CD4-positive, alpha-beta T cell treated with Interleukin-17A for 4 hours (primary cell): ENCODE results near the gene IL18R1.

Source experiments
- DNase-seq: peaks from one replicate; pipeline ENCODE4 v3.0.0-alpha.2; 2020; ENCODE audit warnings: mixed read lengths

The IL18R1 gene

DNA sequence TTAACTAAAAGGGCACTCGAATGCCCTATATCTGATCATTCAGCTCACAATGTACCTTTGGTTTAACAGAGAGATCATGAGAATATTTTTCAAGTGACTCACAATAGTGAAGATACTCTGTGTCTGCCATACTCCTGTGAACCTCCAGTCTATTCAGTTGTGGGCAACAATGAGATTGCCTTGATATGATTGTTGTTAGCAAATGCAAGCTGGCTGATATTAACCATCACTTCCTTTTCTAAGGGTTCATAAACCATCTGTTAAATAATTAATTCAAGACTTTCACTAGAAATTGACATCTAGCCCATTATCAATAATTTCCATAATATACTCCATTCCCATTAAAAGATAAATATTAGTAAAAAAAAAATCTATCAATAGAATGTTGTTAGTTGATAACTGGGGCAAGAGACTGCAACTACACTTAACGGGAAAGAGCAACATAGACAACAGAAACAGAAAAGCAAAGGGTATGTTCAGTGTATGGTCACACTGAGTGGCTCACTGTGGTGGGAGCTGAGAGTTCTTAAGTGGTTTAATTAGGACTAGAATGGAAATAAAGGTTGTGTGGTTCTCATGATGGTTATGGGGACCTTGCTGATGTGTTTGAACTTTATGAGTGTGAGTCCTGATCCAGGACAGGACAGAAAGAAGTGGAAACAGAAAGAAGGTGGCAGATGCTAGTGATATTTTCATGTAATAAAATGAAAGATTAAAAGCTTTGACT, 79.2 kb downstream of the IL18R1 start:
- no peak for DNase-seq

DNA sequence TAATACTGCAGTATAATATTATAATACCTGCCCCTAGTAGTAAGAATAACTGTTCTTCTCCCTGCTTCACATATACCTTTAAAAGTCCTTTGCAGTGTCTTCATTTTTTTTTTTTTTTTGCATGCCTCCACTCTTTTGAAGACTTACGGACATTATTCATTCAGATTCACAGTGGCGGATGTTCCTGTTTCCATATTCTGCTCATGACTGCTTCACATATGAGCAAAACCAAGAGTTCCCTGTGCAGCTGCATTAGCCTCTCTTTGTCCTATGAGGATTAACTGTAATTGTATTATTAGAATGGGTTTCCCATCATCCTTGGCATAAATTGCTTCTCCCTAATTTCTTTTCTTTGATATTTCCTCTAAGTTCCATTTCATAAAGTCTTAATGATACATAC, 80.1 kb downstream of the IL18R1 start:
- no peak for DNase-seq

GRCh38 chr2:102436323-102436722, 80.7 kb downstream of the IL18R1 start:
- DNase-seq, result no peak

DNA sequence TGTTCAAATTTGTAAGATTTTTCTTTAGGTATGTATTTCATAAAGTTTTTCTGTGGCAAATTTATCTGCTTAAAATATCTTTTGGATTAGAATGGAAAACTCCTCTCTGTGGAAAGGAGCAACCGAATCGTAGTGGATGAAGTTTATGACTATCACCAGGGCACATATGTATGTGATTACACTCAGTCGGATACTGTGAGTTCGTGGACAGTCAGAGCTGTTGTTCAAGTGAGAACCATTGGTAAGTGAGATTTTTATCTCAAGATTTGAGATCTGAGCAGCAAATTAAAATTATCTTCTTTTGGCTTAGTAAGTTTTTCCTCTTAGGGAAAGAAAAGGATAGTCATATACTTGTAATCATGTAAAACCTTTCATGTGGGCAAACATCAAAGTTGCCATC, 81.5 kb downstream of the IL18R1 start:
- no peak for DNase-seq

DNA sequence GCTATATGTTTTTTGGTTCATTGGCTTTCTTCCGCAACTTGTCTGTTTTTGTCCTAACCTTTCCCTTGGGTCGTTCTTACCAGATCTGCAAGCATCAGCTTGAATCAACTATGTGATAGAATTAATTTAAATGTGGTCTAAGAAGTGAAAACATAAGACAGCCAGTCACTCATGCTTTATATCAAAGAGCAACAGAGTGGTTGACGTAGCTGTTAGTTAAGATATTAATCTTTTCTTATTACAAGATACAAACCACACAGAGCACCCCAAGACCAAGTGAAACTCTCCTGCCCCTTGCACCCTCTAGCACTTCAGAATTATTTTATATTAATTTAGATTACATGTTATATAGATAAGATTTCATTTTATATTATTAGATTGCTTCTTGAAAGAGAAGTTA, 82.5 kb downstream of the IL18R1 start:
- DNase-seq, result no peak

DNA sequence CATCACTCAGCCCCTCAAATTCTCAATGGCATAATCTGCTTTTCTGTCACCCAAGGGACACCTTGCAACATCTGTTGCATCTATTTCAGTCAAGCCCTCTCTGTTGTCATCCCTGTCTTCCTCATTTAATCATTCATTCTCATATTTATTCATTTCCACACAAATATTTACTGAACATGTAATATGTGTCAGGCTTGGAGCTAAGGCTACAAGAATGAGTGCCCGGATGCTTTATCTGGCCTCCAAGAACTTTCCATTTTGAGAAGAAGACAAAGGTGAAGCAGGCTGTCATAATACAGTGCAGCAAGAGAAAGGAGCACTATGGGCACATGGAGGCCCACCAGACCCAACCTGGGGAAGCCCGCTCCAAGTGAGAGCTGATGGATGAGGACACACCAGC, 83.0 kb downstream of the IL18R1 start:
- no peak for DNase-seq

DNA sequence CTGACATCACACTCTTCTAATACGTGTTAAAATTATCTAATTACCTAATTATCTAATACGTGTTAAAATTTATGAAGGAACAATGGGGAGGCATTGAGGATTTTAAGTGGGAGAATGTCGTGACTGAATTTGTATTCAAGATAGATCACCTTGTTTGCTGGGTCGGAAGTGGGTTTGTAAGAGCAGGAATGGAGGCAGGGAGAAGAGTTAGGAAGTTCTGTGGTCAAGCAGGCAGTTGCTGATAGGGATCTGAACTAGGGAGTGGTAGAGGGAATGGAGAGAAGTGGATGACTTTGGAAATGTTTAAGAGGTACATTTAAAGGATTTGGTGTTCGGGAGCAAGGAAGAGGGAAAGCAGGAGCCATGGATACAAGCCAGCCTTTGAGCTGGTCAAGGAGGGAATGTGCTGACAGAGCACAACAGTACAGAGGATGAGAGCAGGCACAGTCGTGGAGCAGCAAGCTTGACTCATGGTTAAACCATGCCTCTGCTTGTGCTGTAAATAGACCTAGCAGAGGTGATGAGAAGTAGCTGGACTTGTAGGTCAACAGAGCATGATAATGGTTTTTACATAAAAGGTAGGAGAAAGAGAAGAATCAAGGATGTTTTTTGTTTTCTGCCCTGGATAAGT, 83.6 kb downstream of the IL18R1 start:
- DNase-seq, result no peak

DNA sequence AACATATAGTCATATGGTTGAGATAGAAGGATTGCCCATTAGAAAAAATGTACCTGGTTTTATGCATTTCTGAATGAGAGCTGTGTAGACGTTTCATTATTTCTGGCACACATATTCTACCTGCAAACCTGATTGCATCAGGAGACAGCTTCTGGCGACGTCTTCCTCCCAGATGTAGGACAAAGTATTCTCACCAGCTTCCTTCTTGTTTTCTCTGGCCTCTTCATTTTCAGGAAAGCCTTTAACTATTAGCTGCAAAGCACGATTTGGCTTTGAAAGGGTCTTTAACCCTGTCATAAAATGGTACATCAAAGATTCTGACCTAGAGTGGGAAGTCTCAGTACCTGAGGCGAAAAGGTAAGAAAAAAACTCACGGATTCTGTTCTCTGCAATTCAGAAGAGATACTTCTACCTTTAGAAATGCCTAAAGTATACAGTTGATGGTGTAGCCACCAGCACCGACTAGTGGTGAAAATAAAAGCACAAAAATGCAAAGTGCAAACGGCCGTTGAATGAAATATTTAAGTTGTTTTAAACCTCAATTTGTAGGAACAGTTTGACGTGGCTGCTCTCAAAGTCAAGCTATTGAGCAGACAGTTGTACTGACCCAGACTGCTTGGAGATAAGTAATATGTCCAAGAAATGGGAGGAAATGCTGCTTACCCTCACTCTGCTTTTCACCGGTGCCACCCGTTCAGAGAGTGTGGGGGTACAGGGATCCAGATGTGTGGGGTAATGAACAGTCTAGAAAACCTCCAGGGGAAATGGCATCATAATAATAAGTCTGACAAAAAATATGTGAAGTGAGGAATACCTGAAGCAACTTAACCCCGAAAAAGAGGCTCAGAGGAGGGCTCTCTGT, 87.6 kb downstream of the IL18R1 start:
- peak; percentile 61 for DNase-seq

- no peak for DNase-seq
Observed at GRCh38 chr2:102444233-102444632, 88.6 kb downstream of the IL18R1 start.

- DNase-seq, result no peak
Observed at GRCh38 chr2:102446936-102447335, 91.3 kb downstream of the IL18R1 start.
